NK-92 treated with Interleukin-12 subunit alpha and Interleukin-12 subunit beta, amount 100 ng/mL, for 24 hours (cell line): Measurements from ENCODE around the gene SLC13A4.
"Not testable (repeated sequence)": the region's sequence is repeated elsewhere in the genome, so short reads cannot be mapped to it uniquely, and the experiment has no call there.

ENCODE experiments used
- DNase-seq: peaks from one replicate; lab custom pipeline; 2025; lab: John Stamatoyannopoulos, UW

Gene SLC13A4

GRCh38 chr7:135718219-135718618, 9.8 kb downstream of the SLC13A4 start:
- DNase-seq = no peak

- DNase-seq = no peak
Observed at GRCh38 chr7:135717693-135718092, 10.3 kb downstream of the SLC13A4 start.

- no peak for DNase-seq
Observed at GRCh38 chr7:135716677-135717238, 11.2 kb downstream of the SLC13A4 start.

GRCh38 chr7:135715673-135716072, 12.3 kb downstream of the SLC13A4 start:
- no peak for DNase-seq

- DNase-seq = no peak
Observed at GRCh38 chr7:135715055-135715522, 12.9 kb downstream of the SLC13A4 start.

- no peak for DNase-seq
Observed at GRCh38 chr7:135714534-135715009, 13.4 kb downstream of the SLC13A4 start.

- no peak for DNase-seq
Observed at GRCh38 chr7:135713836-135714470, 14.0 kb downstream of the SLC13A4 start.

- DNase-seq = no peak
Observed at GRCh38 chr7:135712796-135713195, 15.2 kb downstream of the SLC13A4 start.

- DNase-seq = no peak
Observed at GRCh38 chr7:135712182-135712782, 15.7 kb downstream of the SLC13A4 start.

- DNase-seq = no peak
Observed at GRCh38 chr7:135711139-135711469, 16.9 kb downstream of the SLC13A4 start.

GRCh38 chr7:135710417-135711138, 17.4 kb downstream of the SLC13A4 start:
- no peak for DNase-seq

GRCh38 chr7:135709508-135709907, 18.5 kb downstream of the SLC13A4 start:
- DNase-seq = no peak

GRCh38 chr7:135708041-135708440, 19.9 kb downstream of the SLC13A4 start:
- no peak for DNase-seq

GRCh38 chr7:135707570-135707966, 20.4 kb downstream of the SLC13A4 start:
- no peak for DNase-seq

GRCh38 chr7:135706858-135707569, 21.0 kb downstream of the SLC13A4 start:
- no peak for DNase-seq

GRCh38 chr7:135706038-135706742, 21.8 kb downstream of the SLC13A4 start:
- DNase-seq = no peak

- no peak for DNase-seq
Observed at GRCh38 chr7:135704698-135705097, 23.3 kb downstream of the SLC13A4 start.

- no peak for DNase-seq
Observed at GRCh38 chr7:135704074-135704473, 23.9 kb downstream of the SLC13A4 start.

GRCh38 chr7:135697276-135698049, 30.5 kb downstream of the SLC13A4 start:
- DNase-seq = no peak

GRCh38 chr7:135693558-135693957, 34.4 kb downstream of the SLC13A4 start:
- DNase-seq = no peak

- not testable (repeated sequence) for DNase-seq
Observed at GRCh38 chr7:135692606-135693005, 35.4 kb downstream of the SLC13A4 start.
